Hepatic stellate cell (primary cell): ENCODE results near the gene TEX29.

Source experiments
- DNase-seq: peaks from one replicate; pipeline ENCODE4 v3.0.0; 2011; ENCODE audit warnings: low spot score

The TEX29 gene

DNA sequence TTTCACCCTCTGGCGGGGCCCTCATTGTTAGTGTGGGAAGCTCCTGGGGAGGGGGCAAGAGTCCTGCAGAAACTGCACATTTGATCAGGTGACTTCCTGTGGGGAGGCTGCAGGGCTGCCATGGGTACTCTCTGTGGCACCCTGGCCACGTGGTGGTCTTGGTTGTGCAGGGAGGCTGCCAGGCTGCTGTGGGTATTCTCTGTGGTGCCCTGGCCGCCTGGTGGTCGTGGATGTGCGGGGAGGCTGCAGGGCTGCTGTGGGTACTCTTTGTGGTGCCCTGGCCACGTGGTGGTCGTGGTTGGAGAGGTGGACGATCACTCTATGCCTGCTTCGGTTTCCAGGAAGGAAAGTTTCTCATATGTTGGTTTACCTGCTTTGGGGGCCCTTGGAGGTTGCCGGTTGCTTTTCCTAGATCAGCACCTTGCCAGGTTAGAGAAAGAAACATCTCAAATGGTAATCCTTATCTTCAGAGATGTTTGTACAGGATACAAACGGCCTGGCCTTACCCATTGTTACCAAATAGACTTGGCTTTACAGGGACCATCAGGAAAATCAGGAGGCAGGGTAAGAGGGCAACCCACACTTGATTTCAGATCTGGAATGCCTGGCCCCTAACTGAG is 22.9 kb downstream of the TEX29 start:
- no peak for DNase-seq

DNA sequence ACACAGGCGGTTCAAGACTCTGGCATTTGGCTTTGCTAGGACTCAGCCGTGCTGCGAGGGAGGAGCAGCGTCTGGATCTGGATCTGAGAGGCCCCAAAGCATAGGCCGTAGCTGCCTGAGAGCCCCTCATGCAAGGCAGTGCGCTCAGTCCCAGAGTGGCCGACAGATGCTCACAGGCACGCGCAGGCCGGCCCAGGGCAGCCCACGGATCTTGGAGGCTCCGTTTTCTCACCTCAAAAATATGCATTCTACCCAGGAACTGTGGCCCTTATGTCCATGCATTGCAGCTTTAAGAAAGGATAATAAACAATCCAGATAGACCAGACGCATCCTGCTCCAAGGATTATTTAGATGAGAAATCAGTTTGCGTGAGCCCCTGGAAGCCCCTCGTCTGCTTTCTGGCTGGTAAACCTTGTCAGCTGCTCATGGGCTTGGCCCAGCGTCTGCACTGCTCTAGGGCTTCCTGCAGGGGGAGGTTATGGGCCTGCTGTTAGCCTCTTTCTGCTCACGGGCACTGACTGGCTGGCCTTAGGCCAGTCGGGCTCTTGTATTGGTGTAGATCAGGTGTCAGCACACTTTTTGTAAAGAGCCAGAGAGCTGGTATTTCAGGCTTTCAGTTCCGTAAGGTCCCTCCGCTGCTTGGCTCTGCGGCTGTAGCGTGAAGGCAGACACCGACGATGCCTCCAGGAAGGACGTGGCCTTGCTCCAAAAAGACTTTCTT is 24.2 kb downstream of the TEX29 start:
- DNase-seq: peak; percentile 37

DNA sequence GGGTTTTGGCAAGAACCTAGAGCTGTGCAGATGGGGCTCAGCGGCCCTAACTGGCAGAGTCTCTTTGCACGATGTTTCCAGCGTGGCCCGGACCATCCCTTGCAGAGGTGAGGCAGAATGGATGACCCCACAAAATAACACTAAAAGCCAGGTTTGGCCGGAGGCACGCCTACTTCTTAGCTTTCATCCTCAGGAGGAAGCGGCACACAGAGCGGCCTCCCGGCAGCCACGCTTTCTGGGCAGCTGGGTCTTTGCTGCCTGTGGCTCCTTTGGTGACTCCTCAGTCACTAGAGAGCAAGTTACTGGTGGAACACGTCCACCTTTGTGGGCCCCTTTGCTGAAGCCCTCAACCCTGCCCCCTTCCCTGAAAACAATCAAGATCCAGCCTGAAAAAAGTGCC is 25.2 kb downstream of the TEX29 start:
- DNase-seq: no peak

DNA sequence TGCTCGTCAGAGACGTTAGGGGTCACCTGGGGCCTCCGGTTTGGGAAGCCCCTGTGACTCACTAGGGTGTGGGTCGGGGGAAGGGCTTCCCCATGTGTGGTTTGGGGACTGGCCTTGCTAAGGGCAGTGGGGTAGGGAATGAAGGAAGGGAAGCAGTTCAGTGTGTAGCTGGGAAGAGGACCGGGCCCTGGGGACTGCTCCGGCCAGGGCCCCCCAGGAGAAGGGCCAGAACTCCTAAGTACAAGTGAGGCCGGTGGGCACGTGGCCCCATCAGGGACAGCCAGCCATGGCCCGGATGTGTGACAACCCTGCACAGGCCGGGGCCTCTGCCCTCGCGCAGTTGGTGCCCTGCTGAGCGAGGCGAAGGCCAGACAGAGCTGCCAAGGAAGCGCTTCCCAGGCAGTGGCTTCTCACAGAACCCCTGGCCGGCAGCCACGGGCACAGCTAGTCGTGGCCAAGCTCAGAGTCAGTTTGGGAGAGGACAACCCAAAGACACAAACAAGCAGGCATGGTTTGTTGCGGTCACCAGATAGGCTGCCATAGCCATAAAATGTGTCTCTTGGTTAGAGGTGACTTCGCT is 25.7 kb downstream of the TEX29 start:
- no peak for DNase-seq

DNA sequence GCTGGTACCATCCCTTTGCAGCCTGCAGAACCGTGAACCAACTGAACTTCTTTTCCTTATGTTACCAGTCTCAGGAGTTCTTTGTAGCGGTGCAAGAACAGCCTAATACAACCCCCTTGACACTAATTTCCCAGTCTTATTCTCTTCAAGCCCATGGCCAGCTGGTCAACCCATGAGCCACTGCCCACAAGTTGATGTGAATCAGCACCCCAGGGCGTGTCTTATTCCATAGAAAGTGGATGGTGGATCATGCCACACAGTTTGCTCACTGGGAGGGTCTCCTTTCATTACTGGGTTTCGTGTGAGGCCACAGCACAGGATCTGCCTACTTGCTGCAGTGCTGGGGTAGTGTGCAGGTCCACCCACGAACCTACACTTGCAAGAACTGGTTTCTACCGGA is 27.0 kb downstream of the TEX29 start:
- DNase-seq: no peak

DNA sequence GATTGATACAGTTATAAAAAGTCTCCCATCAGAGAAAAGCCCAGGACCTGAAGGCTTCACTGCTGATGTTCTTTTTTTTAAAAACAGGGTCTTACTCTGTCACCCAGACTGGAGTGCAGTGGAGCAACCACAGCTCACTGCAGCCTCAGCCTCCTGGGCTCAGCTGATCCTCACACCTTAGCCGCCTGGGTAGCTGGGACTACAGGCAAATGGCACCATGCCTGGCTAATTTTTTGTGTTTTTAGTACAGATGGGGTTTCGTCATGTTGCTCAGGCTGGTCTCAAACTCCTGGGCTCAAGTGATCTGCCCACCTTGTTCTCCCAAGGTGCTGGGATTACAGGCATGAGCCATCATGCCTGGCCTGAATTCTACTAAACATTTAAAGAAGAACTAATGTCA is 33.1 kb downstream of the TEX29 start:
- DNase-seq: no peak

DNA sequence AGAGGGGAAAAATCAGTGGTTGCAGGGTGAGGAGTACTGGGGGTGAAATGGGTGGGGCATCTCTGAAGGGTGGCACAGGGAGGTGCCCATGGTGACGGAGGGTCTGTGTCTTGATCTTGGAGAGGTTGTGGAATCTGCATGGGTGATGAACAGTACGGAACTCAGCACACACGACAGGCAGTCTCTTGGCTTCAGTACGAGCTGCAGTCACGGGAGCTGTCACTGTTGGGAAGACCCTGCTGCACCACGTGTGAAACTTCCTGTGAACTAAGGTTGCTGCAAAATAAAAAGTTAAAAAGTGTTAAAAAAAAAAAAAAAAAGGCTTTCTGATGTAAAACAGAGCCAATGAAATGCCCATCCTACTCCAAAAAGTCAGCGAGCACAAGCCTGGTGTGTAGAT is 34.3 kb downstream of the TEX29 start:
- DNase-seq: no peak

DNA sequence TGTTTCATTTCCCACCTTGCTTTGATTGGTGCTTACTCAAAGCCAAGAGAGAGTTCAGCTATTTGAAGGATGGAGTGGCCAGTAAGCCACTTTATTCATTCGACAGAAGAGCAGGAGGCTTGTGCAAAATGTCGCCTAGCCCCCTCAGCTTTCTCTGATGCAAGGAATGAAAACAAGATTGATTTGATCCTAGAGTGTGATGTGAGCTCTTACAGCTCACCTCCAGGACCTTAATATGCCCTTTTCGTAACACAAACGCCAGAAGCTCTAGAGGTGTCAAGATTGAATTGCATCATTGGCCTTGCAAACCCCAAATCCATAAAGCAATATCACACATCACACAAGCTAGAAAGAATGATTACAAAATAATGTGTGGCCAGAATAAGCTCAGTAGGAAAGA is 36.4 kb downstream of the TEX29 start:
- DNase-seq: no peak

DNA sequence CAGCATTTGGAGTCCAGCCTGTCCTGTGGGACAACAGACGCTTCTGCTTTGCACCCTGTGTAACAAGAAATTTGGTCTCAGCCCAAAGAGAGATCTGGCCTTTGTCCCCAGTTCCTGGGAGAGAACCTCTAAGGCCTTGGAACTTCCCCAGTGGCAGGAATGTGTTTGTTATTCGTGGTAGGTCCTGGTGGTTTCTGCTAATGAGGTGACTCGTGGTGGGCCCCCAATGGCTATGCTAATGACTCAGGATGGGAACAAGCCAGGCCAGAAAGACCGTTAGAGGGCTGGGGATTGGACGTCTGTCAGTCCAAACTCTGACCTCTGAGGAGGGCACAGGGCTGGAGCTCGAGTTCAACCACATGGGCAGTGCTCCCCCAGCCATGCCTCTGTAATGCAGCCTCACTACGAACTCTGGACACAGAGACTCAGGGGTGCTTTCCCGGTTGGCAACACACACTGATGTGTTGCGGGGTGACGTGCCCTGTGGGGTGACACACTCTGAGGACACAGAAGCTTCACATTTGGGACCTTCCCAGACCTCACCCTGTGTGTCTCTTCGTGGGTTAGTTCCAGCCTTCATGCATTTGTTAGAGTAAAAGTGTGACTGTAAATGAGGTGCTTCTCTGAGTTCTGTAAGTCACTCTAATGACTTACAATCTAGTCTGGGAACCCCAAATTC is 38.9 kb downstream of the TEX29 start:
- no peak for DNase-seq

DNA sequence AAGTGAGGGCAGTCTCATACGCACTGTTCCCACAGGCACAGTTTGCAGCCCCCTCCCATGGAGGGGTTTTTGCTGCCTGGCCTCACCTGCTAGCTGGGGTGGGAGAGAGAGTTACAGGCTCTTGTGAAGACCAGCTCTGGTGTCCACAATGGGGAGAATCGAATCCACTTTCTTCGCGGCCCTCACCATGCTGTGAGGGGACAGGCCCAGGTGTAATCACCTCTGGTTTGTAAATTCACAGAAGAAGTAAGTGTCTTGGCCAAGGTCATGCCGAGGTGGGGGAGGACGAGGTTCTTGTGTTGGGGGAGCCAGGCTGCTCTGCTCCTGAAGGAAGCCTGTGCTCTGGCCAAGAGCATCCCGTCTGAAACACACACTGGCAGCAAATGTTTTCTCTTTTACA is 39.5 kb downstream of the TEX29 start:
- DNase-seq: no peak

DNA sequence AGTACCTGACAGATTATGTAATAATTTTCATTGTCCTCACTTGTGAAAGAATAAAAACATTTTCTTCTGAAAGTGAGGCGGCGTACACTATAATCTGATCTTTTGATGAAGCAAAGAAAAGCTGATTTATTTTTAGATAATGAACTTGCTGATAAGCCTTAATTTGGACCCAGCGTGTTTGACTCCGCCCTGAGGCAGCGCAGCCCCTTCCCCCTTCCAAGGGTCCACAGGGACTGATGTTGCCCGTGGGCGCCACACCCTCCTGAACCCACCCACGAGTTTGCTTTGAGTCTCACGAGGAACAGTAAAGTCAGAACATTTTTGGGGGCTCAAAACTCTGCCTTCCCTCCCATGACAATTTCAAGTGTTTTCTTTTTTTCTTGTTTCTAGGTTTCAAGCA is 40.0 kb downstream of the TEX29 start:
- no peak for DNase-seq

DNA sequence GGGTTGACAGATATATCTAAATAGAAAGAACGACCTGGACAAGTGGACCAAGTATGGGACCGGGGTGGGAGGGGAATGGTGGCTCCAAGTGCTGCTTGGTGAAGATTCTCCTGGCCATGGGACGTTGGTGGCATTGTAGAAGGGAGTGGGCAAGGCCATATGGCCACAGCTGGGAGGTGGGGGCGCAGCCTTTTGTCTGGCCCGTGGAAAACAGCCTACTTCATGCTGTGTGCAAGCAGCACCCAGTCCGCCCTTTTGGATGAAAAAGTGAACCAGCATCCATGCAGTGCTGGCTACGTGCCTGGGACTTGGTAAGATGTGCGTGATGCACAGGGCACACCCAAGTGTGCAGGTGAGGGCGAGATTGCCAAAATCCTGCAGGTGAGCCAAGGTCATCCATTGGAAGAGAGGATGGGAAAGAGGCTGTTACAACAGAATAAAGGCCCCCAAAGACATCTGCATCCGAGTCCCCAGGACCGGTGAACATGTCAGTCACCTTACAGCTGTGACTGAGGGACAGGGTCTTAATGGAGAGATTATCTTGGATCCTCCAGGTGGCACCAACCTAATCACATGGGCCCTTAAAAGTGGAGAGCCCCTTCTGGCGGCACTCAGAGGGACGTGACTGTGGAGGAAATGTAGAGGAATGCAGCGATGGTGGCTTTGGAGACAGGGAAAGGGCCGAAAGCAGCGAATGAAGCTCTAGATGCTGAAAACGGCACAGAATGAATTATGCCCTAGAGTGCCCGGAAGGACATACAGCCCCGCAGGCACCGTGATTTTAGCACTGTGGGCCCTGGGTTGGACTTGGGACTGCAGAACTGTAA is 40.8 kb downstream of the TEX29 start:
- DNase-seq: no peak

DNA sequence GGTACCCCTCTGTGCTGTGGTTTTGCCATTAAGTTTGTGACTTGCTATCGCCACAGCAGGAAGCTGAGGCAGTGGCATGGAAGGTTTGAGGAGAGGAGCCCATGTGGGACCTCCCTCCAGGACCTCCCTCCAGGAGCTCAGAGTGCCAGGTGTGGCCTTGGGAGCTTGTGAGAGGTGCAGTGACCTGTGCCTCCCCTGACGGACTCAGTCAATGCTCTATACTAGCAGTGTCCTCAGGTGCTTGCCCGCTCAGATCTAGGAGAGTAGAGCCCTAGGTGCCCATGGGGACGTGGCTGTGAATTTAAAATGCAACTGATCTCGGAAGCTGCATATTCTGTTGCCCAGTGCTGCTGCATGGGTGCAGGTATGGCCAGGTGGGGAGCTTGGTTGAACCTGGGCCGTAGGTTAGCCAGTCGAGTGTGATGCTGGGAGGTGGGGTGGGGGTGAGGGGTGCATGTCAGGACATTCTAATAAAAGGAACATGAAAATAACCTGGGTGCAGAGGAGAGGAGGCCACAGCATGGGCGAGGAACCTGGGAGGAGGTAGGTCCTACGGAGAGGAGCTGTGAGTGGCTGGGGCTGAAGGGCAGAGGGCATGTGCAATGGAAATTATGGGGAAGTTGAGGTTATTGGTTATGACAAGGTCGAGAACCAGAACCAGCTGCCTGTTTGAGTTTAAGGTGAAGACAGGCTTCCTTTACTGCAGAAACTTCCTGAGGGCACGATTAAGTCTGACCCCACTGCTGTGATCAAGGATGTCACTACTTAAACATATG is 41.6 kb downstream of the TEX29 start:
- DNase-seq: no peak

DNA sequence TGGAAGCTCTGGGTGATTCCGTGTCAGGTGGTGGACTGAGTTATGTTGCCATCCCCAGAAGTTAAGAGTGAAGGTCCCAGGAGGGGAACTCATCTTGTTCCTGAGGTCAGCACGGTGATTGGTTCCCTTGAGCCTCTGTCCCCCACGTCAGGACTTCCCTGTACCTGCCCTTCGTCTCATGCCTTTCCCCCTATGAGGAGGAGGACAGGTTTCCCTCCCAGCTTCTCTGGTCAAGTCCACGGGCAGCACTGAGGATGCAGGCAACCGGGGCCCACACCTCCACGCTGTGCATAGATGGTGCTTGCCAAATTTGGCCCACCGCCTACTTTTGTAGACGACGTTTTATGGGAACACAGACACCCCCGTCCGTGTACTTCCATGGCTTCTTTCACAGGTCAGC is 42.7 kb downstream of the TEX29 start:
- no peak for DNase-seq

DNA sequence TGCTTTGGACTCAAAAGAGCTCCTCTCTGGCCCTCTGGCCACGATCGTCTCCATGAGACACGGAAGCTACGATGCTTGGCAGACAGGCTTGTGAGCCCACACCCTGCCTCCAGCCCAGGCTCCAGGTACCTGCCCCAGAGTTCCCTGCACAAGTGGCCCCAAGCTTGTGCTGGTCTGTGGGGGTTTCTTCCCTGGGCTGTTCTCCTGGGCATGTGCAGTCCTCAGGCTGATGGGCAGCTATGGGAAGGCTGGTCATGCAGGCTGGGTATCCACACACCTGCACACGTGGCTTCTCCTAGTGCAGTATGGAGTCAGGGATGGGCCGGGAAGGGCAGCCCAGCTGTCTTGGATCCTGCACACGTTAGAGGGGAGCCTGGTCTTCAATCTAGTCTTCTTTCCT is 43.1 kb downstream of the TEX29 start:
- no peak for DNase-seq

DNA sequence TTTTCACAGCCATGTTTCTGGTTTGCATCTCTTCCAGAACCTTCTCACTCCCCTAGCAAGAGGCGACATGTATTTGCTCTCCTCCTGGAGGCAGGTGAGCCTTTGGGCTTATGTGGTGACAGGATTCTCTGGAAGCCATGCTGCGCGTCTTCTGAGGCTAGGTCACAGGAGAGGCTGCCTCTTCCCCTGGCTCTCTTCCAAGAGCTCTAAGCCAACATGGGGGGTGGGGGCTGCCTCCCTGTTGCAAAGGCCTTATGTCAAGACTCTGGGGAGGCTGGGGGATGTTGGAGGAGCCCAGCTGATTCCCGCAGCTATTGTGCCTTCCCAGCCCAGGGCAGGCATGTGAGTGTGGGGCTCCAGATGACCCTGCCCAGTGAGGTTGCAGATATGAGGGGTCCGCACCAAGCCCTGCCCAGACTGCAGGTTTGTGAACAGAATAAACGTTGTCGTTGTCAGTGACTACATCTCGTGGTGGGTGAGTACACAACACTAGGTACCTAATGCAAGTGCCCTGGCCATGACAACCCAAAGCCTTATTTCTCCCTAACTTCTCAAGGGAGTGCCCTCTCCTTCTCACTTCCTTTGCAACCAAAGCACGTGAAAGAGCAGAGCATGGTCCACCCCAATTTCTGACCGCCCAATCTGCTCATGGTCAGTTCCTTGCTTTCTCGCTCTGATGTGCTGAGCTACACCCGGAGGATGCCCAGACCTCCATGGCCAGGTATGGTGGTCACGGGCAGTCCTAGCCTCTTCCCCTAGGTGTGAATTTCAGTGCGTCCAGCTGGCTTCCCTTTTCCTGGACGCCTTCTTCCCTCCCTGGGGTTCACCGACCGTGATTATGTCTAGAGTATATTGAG is 44.9 kb downstream of the TEX29 start:
- DNase-seq: no peak

DNA sequence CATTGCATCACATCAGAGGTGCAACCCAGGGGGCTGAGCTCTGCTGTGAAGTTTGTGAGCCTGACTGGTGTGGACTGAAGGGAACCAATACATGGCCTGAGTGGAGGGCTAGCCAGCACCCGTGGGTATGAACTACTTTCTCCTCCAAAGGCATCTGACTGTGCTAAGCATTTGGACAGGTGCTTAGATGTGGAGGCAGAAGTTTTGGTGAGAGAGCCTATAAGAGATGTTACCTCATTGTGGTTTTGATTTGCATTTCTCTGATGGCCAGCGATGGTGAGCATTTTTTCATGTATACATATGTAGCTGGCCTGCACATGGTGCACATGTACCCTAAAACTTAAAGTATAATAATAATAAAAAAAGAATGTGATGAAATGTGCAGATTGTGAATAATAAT is 46.9 kb downstream of the TEX29 start:
- no peak for DNase-seq

DNA sequence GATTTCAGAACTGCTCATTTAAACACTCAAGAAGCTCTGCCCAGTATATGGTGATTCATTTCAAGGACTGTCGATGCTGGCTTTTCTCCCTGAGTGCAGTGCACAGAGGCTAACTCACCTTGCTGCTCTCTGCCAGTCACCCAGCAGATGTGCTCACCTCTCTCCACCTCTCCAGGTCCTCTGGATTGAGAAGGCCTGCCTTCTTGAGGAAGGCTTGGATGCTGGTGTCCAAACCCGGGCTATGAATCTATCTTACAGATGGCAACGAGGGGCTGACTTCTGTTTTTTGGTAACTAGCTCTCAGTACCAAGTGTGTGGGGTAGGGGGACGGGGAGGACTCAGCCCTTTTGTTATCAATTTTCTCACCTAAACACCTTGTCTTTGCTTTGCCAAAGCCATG is 47.6 kb downstream of the TEX29 start:
- no peak for DNase-seq

DNA sequence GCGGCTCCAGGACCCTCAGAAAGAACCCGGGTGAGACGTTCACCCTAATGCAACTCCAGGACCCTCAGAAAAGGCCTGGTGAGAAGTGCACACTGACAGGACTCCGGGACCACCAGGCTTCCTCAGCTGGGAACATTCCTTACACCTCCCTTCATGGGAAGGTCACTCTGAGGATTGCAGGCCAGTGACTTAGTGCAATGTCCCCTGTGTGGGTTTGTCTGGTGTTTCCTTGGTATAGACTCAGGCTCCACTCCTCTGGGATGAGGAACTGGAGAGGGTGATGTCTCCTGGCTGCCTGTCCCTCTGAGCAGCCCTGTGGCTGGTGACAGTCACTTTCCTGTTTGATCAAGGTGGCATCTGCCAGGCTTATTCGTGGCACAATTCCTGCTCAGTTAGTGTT is 49.7 kb downstream of the TEX29 start:
- no peak for DNase-seq
